ENCODE results near the gene FARP1.

GRCh38 chr13:98311200-98311548, 168.3 kb downstream of the FARP1 start:
- TF ChIP-seq CTCF (tag by site-specific recombination; IDR thresholded peaks at IDR 0.05) (no peak), ZNF16 (tag by site-specific recombination; IDR thresholded peaks at IDR 0.05; ENCODE audit: low read depth) (no peak), ZNF776 (tag by site-specific recombination; IDR thresholded peaks at IDR 0.05; ENCODE audit: borderline replicate concordance) (no peak), ZNF785 (tag by site-specific recombination; IDR thresholded peaks at IDR 0.05) (no peak), ZNF521 (tag by site-specific recombination; IDR thresholded peaks at IDR 0.05) (no peak), ZBTB11 (tag by site-specific recombination; conservative IDR thresholded peaks at IDR 0.05; ENCODE audit: low read depth) (no peak), TCF7L2 (IDR thresholded peaks at IDR 0.05; ENCODE audit: borderline replicate concordance, low read depth, low read length) (no peak), ZNF18 (tag by site-specific recombination; IDR thresholded peaks at IDR 0.05) (no peak), ZNF184 (tag by site-specific recombination; IDR thresholded peaks at IDR 0.05) (no peak)
